K562 treated with DMSO at 1 percent for 48 hours (cell line): ENCODE data around the gene ELMO2. TPM values are rescaled to one million over a fixed set of nuclear protein-coding genes. Genes with fewer than 3 reads are reported as not detected.

ENCODE experiments used
- total RNA-seq: library from RNA; unstranded; fragments of 300-600 nt; gene quantifications from 2 replicates; pipeline ENCODE4 v1.2.3, GENCODE V29; 2022; ENCODE audit warnings: low replicate concordance; ENCODE audit errors: extremely low read depth

Gene ELMO2
- not detected in 2 replicates for total RNA-seq

GRCh38 chr20:46406200-46406985 lies at the start of gene ELMO2:
TSS of gene ELMO2 (minus strand) at chr20:46406615. CDS start at chr20:46394482, 12,133 bp downstream.

Other genes with a start within 250 kb of the ELMO2 start
- gene CDH22, start 98.1 kb downstream of the ELMO2 start, total RNA-seq, result not detected in 2 replicates
- gene ZNF334, start 106.9 kb upstream of the ELMO2 start, total RNA-seq, result not detected in 2 replicates
- not detected in 2 replicates for gene OCSTAMP, start 144.0 kb upstream of the ELMO2 start, total RNA-seq
- not detected in 2 replicates for gene SLC13A3, start 244.8 kb upstream of the ELMO2 start, total RNA-seq